B cell (primary cell): ENCODE results near the gene PRDX3. TPM values are rescaled to one million over a fixed set of nuclear protein-coding genes. Genes with fewer than 3 reads are reported as not detected.
"Not testable (repeated sequence)": the region's sequence is repeated elsewhere in the genome, so short reads cannot be mapped to it uniquely, and the experiment has no call there.

Source experiments
- ATAC-seq: fragments of 200-7000 bp; cut with Tn5 transposase; one replicate; pipeline ENCODE4 v1.10.0; 2021; ENCODE audit warnings: low read depth, mild to moderate bottlenecking, moderate number of reproducible peaks, moderate library complexity
- CTCF ChIA-PET: fragments of 350-600 bp; sonication (Branson Sonifier 250); formaldehyde crosslinking; loops from one replicate; lab custom pipeline; 2021; ENCODE audit warnings: antibody characterized with exemption, inconsistent platforms; lab: Charles Lee
- POLR2A ChIA-PET: fragments of 350-600 bp; sonication (Branson Sonifier 250); formaldehyde crosslinking; loops from one replicate; lab custom pipeline; 2021; ENCODE audit warnings: antibody characterized with exemption; lab: Charles Lee
- DNase-seq: peaks from one replicate; pipeline ENCODE4 v3.0.0; 2013
- H2AFZ ChIP-seq: 2 replicates; pipeline ENCODE4 v1.6.1; 2012; ENCODE audit warnings: mild to moderate bottlenecking, low read depth, low read length; ENCODE audit not compliant: insufficient read depth, poor library complexity, severe bottlenecking
- H3K27ac ChIP-seq, 2 donors: 1 replicate in 1 of 2; 2 replicates in 1 of 2; pipeline ENCODE4 v1.5.1; 2012 to 2013; ENCODE audit warnings: low read length in 2 of 2, mild to moderate bottlenecking in 2 of 2, moderate library complexity in 1 of 2
- H3K27me3 ChIP-seq, 4 experiments: fragments of 200-600 bp in 1 of 4; sonication (generic) in 1 of 4; replicated peaks in 1 of 4; 1 replicate in 2 of 4; 2 replicates in 2 of 4; pipeline versions ENCODE4 v1.6.1 to v1.7.0; 2013 to 2016; ENCODE audit warnings: low read length in 3 of 4, mild to moderate bottlenecking in 2 of 4, mixed read lengths in 1 of 4, moderate library complexity in 1 of 4; ENCODE audit not compliant: insufficient read depth in 4 of 4, control insufficient read depth in 3 of 4; ENCODE audit errors: control extremely low read depth in 1 of 4
- H3K36me3 ChIP-seq, 2 experiments: replicated peaks in 1 of 2; 1 replicate in 1 of 2; 2 replicates in 1 of 2; pipeline versions ENCODE4 v1.6.1 to v1.7.1; 2013; ENCODE audit warnings: low read length in 1 of 2; ENCODE audit not compliant: insufficient read depth in 2 of 2, control insufficient read depth in 1 of 2; ENCODE audit errors: control extremely low read depth in 1 of 2, extremely low read depth in 1 of 2
- H3K4me1 ChIP-seq, 2 donors: fragments of 200-600 bp in 1 of 2; sonication (generic) in 1 of 2; 1 replicate in 1 of 2; 2 replicates in 1 of 2; pipeline versions ENCODE4 v1.5.1 to v1.6.1; 2013 to 2017; ENCODE audit warnings: low read length in 2 of 2; ENCODE audit not compliant: control insufficient read depth in 2 of 2, insufficient read depth in 2 of 2
- H3K4me2 ChIP-seq: replicated peaks from 2 replicates; pipeline ENCODE3; 2012; ENCODE audit warnings: mild to moderate bottlenecking, low read depth, low read length; ENCODE audit not compliant: poor library complexity, severe bottlenecking
- H3K4me3 ChIP-seq, 5 experiments: fragments of 200-600 bp in 1 of 5; sonication (generic) in 1 of 5; 1 replicate in 3 of 5; 2 replicates in 2 of 5; pipeline versions ENCODE4 v1.5.1 to v1.7.0; 2011 to 2016; ENCODE audit warnings: low read length in 4 of 5, mild to moderate bottlenecking in 4 of 5, low read depth in 2 of 5, control low read depth in 1 of 5, moderate library complexity in 1 of 5; ENCODE audit not compliant: insufficient read depth in 1 of 5; ENCODE audit errors: control extremely low read depth in 1 of 5, extremely low read depth in 1 of 5
- H3K79me2 ChIP-seq: fragments of 200-600 bp; sonication (generic); one replicate; pipeline ENCODE4 v1.6.0; 2016; ENCODE audit warnings: low read length; ENCODE audit not compliant: control insufficient read depth, insufficient read depth
- H3K9ac ChIP-seq: fragments of 200-600 bp; sonication (generic); 2 replicates; pipeline ENCODE4 v1.6.1; 2017; ENCODE audit warnings: mild to moderate bottlenecking, low read length, moderate library complexity
- H3K9me3 ChIP-seq, 3 donors: one replicate each; pipeline versions ENCODE4 v1.6.1 to v1.7.1; 2013; ENCODE audit warnings: low read length in 2 of 3; ENCODE audit not compliant: control insufficient read depth in 2 of 3, insufficient read depth in 1 of 3; ENCODE audit errors: control extremely low read depth in 1 of 3
- H4K20me1 ChIP-seq: 2 replicates; pipeline ENCODE4 v1.6.0; 2012; ENCODE audit warnings: mild to moderate bottlenecking, low read length; ENCODE audit not compliant: insufficient read depth, control insufficient read depth, poor library complexity, severe bottlenecking
- H3K27ac Mint-ChIP-seq: one replicate; pipeline ENCODE4 v1.8.0; 2021; ENCODE audit warnings: mixed read lengths
- H3K27me3 Mint-ChIP-seq: one replicate; pipeline ENCODE4 v1.8.0; 2021; ENCODE audit warnings: mixed read lengths
- H3K4me1 Mint-ChIP-seq: one replicate; pipeline ENCODE4 v1.8.0; 2021; ENCODE audit warnings: mixed read lengths
- H3K4me3 Mint-ChIP-seq: one replicate; pipeline ENCODE4 v1.8.0; 2021; ENCODE audit warnings: mixed read lengths
- H3K9me3 Mint-ChIP-seq: one replicate; pipeline ENCODE4 v1.8.0; 2022; ENCODE audit warnings: mixed read lengths; ENCODE audit not compliant: insufficient read depth
- EZH2 ChIP-seq: IDR thresholded peaks from 2 replicates; pipeline ENCODE4 v1.6.1; 2012; ENCODE audit warnings: borderline replicate concordance, low read depth, mild to moderate bottlenecking, moderate library complexity, low read length; ENCODE audit not compliant: insufficient read depth, poor library complexity, severe bottlenecking
- WGBS: methylation state at CpG from one replicate; pipeline ENCODE4 v1.1.5; 2013; ENCODE audit warnings: missing lambda C conversion rate; ENCODE audit not compliant: insufficient coverage; 5-methylcytosine and 5-hydroxymethylcytosine counted together
- intact Hi-C: fragments of 100-400 bp; cut with micrococcal nuclease; formaldehyde crosslinking; loops from one replicate; pipeline ENCODE4 v1.10.0; 2022
- polyA plus RNA-seq: library from polyadenylated mRNA; depleted of rRNA; stranded (reverse); fragments of >200 nt; gene quantifications from 2 replicates; pipeline ENCODE4 v1.2.3, GENCODE V29; 2012
- total RNA-seq, 2 donors: library from RNA; stranded (reverse); fragments of 120-200 nt in 1 of 2; gene quantifications; 1 replicate in 1 of 2; 2 replicates in 1 of 2; pipeline versions ENCODE4 v1.2.3 to v1.2.4, GENCODE V29; 2013 to 2022
- TF ChIP-seq, protein P1 (sequence below): fragments of 200-600 bp; IDR thresholded peaks from one replicate; pipeline ENCODE4 v1.8.0; 2022; ENCODE audit warnings: antibody characterized with exemption, mild to moderate bottlenecking

The PRDX3 gene
- total and polyA plus RNA-seq, 2 donors (not counting 1 experiment from before 2014, with no cell fraction given): 18.0 to 36.3 TPM

- WGBS: 97% methylated on average over 3 of the region's 5 CpGs
- Histone ChIP-seq H4K20me1 (no peaks in the 10 kb centered on the region), H3K27me3 (no peaks in the 10 kb centered on the region), H3K9ac (no peak overlapping the region), H3K36me3 (peaks cover 1 to 47% of the 10 kb centered on the region in 2 experiments), H3K27ac (no peak overlapping the region), H2AFZ (no peak overlapping the region), H3K4me1 (no peaks in the 10 kb centered on the region), H3K79me2 (no peaks in the 10 kb centered on the region), H3K4me3 (no peak overlapping the region), H3K9me3 (peaks cover 0 to 1% (median 0%) of the 10 kb centered on the region in 3 donors), H3K4me2 (no peak overlapping the region)
- DNase-seq: no peak
- TF ChIP-seq EZH2: no peak
- TF ChIP-seq, protein P1, sequence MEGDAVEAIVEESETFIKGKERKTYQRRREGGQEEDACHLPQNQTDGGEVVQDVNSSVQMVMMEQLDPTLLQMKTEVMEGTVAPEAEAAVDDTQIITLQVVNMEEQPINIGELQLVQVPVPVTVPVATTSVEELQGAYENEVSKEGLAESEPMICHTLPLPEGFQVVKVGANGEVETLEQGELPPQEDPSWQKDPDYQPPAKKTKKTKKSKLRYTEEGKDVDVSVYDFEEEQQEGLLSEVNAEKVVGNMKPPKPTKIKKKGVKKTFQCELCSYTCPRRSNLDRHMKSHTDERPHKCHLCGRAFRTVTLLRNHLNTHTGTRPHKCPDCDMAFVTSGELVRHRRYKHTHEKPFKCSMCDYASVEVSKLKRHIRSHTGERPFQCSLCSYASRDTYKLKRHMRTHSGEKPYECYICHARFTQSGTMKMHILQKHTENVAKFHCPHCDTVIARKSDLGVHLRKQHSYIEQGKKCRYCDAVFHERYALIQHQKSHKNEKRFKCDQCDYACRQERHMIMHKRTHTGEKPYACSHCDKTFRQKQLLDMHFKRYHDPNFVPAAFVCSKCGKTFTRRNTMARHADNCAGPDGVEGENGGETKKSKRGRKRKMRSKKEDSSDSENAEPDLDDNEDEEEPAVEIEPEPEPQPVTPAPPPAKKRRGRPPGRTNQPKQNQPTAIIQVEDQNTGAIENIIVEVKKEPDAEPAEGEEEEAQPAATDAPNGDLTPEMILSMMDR: no peak
- no peak overlapping the region for H3K27ac Mint-ChIP-seq
- CTCF ChIA-PET: interaction anchor here (0.6 kb wide), 1 partner anchor 137 kb away, joined by 3 read pairs; no protein-coding TSS in a partner anchor
- no peak overlapping the region for H3K4me3 Mint-ChIP-seq
- no peak for ATAC-seq
- intact Hi-C loops: no loop called here
- no peaks in the 10 kb centered on the region for H3K27me3 Mint-ChIP-seq
- POLR2A ChIA-PET: interaction anchor here (0.7 kb wide), 1 partner anchor 342 kb away, joined by 3 read pairs; no protein-coding TSS in a partner anchor
- H3K9me3 Mint-ChIP-seq: no peaks in the 10 kb centered on the region
- no peaks in the 10 kb centered on the region for H3K4me1 Mint-ChIP-seq
Measured at GRCh38 chr10:119153041-119153440, 25.6 kb downstream of the PRDX3 start.

- POLR2A ChIA-PET, ATAC-seq, H3K9ac ChIP-seq, H3K27me3 ChIP-seq, H3K9me3 Mint-ChIP-seq, H3K4me2 ChIP-seq, H3K4me1 ChIP-seq, H3K9me3 ChIP-seq, H3K4me1 Mint-ChIP-seq, intact Hi-C loops, H3K27ac ChIP-seq, H4K20me1 ChIP-seq, DNase-seq, H3K27ac Mint-ChIP-seq, H2AFZ ChIP-seq, H3K27me3 Mint-ChIP-seq, H3K4me3 Mint-ChIP-seq, H3K4me3 ChIP-seq, H3K79me2 ChIP-seq: not testable (repeated sequence)
- 100% methylated on average over 3 of the region's 6 CpGs for WGBS
- H3K36me3 ChIP-seq: peaks cover 1 to 50% of the 10 kb centered on the region in 2 experiments
- CTCF ChIA-PET: interaction anchor here (0.6 kb wide), 1 partner anchor 458 kb away, joined by 3 read pairs; no protein-coding TSS in a partner anchor
Measured at GRCh38 chr10:119151601-119152000, 27.0 kb downstream of the PRDX3 start.
